Stimulated activated CD8-positive, alpha-beta memory T cell treated with anti-CD3 and anti-CD28 coated beads, Interleukin-12 subunit alpha, Interleukin-12 subunit beta, amount 100 ng/mL, for 24 hours (primary cell): ENCODE results near the gene IQCE.
"Not testable (repeated sequence)": the region's sequence is repeated elsewhere in the genome, so short reads cannot be mapped to it uniquely, and the experiment has no call there.

Experiments used
- DNase-seq: peaks from one replicate; pipeline ENCODE4 v3.0.0-alpha.2; 2020; ENCODE audit errors: extremely low read depth

The IQCE gene

GRCh38 chr7:2532199-2532772 is 26.5 kb upstream of the IQCE start:
- not testable (repeated sequence) for DNase-seq

DNA sequence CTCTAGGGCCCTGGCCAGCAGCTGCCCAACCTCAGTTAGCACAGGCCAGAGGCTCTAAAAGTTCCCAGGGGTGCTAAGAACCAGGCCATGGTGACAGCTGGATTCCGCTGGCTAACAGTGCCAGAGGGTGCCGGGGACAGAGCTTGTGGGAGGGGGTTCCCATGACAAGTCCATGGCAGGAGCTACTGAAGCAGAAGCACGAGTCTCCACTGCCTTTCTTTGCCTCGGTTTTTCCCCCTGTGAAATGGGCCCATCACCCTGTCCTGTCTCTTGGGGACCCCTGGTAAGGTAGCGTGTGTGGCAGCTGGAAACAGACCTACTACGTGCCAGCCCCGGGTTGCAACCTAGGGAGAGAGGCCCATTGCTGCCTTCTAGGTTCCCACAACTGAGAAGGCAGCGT is 26.0 kb upstream of the IQCE start:
- DNase-seq, result not testable (repeated sequence)

DNA sequence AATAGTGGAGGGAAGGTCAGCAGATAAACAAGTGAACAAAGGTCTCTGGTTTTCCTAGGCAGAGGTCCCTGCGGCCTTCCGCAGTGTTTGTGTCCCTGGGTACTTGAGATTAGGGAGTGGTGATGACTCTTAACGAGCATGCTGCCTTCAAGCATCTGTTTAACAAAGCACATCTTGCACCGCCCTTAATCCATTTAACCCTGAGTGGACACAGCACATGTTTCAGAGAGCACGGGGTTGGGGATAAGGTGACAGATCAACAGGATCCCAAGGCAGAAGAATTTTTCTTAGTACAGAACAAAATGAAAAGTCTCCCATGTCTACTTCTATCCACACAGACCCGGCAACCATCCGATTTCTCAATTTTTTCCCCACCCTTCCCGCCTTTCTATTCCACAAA is 25.2 kb upstream of the IQCE start:
- not testable (repeated sequence) for DNase-seq

- DNase-seq, result not testable (repeated sequence)
Observed at GRCh38 chr7:2534214-2534613, 24.6 kb upstream of the IQCE start.

DNA sequence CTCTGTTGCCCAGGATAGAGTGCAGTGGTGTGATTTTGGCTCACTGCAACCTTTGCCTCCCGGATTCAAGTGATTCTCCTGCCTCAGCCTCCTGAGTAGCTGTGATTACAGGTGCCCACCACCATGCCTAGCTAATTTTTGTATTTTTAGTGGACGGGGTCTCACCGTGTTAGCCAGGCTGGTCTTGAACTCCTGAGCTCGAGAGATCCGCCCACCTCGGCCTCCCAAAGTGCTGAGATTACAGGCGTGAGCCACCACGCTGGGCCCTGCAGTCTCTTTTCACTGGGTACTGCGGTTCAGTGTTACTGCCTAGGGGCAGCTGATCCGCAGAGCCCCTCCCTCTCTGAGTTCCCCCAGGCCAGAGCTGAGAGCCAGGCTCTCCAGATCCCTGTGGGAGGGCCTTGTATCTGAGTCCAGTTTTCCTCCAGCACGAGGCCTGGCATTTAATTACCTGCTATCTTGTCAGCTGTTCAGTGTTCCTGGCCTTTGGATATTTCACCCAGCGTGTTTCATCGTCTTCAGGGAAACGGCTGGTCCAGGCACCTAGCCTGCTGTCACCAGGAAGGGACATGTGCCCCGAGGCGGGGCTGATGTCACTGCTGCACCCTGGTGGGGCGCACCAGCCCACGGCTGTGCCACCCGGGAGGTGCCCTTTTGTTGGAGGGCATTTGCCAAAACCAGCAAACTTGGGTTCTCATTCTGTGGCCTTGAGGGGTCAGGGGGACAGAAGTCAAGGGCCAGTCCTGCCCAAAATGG is 22.7 kb upstream of the IQCE start:
- DNase-seq, result not testable (repeated sequence)

DNA sequence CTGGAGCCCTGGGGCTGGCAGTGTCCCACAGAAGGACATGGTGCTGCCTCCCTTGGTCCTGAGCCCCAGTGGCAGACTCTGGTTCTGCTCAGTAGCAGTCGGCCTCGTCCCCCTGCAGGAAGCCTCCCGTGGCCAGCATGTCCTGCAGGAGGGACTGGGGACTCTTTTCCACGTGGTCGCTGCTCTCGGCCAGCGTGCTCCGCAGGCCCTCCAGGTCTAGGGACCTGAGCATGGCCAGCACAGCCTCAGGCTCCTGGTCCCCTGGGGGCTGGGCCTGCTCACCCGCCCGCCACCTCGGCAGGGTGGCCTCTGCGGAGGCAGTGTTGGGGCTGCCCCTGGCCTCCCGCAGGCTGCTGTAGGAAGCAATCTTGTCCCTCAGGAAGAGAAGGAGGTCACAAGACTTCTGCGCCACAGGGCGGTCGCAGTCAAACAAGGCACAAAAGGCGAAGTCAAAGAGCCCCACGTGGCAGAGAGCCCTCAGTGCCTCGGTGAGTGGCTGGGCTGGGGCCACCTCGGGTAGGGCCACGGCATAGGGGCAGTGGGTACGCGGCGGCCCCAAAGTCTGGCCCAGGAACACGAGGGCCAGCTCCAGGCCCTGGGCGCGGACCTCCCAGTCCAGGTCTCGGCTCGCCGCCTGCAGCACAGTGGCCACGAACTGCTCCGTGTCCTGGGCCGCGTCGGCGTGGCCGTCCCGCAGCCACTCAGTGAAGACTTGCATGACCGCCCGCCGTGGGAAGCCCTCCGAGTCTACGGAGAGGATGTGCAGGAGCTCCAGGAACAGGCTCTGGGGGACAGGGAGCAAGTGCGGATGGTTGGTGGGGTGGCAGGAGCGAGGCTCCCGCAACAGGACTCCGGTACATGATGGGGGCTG is 20.6 kb upstream of the IQCE start:
- no peak for DNase-seq

GRCh38 chr7:2539031-2539911 is 19.5 kb upstream of the IQCE start:
- no peak for DNase-seq

GRCh38 chr7:2540133-2540532 is 18.6 kb upstream of the IQCE start:
- DNase-seq, result no peak

GRCh38 chr7:2540641-2541051 is 18.1 kb upstream of the IQCE start:
- DNase-seq, result no peak

DNA sequence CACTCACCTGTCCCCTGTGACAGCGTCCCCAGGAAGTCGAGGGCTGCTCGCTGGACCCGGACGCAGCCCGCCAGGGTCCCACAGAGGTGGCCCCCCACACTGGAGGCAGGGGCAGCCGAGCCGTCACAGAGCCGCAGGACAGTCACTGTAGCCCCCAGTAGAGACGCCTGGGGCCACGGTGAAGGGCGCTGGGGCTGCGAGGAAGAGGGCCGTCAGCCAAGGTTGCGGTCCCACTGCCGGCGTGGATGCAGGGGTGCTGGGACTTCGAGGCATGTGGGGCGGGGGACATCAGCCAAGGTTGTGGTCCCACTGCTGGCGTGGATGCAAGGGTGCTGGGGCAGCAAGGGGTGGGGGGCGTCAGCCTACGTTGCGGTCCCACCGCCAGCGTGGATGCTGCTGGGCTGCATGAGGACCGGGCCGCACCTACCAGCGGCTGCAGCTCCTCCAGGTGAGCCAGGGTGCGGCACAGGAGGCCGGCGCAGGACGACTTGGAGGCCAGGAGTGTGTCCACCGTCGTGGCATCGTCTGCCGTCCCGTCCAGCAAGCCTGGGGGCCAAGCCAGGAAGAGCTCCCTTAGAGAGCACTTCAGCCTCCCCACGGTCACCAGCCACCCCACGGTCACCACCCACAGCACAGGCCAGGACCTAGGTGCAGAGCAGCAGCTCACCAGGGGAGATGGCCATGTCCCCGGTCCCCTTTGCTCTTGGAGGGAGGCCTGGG is 17.3 kb upstream of the IQCE start:
- no peak for DNase-seq

- DNase-seq, result no peak
Observed at GRCh38 chr7:2542011-2542915, 16.5 kb upstream of the IQCE start.

DNA sequence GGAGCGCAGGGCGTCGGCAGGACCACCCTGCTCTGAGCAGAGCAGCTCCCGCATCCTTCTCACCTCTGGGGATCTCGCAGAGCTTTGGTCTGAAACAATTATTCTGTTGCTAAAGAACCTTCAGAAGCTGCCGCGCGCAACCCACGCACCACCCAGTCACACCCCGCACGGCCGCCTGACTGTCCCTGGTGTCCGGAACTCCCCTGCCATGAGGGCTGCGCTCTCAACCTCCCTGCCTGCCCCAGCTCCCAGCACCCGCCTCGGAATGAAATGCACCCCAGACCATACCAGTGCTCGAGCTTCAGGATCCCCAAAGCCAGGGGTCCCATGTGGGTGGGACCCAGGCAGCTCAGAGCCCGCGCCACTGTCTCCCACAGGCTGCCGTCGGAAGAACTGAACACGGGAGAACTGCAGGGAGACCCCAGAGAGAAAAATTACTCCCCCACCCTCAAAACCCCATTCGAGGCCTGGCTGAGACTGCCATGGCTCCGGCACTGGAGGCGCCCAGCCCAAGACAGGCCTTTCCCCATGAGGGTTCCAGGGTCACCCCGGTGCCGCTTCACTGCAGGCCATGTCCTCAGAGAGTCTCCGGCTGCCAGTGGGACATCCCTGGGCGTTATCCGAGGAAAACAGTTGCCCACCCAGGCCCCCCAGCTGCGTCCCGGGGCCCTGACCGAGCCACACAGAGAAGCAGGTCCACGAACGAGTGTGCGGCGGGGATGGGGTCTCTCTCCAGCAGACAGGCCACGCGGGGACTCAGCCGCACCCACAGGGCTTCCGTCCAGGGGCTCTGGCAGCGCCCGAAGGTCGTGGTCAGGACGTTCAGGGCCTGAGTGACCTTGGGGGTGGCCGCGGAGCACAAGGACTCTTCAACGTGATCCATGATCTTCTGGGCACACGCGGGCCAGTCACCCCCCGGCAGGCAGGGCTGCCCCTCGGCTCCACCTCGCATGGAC is 15.6 kb upstream of the IQCE start:
- DNase-seq, result no peak

DNA sequence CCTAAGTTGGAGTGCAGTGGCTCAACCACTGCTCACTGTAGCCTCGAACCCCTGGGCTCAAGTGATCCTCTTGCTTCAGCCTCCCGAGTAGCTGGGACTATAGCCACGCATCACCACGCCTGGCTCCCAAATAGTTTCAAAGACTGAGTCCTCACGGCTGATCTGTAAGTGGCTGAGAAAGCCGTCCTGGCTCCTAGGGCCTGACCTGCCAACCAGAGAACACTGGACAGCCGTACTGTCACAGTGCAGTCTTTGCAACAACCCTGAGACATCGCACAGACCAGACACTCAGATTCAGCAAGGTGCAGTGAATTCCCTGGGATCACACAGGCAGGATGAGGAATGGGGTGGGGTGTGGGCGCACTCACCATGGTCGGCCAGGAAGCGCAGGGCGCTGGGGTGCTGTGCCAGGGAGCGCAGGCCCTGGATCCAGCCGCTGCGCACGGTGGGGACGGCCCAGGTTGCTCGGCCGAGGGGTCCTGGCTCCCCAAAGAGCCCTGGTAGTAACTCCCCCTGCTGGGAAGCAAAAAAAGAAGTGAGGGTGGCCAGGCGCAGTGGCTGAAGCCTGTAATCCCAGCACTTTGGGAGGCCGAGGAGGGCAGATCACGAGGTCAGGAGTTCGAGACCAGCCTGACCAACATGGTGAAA is 14.1 kb upstream of the IQCE start:
- DNase-seq, result no peak

- no peak for DNase-seq
Observed at GRCh38 chr7:2545746-2546425, 12.9 kb upstream of the IQCE start.

DNA sequence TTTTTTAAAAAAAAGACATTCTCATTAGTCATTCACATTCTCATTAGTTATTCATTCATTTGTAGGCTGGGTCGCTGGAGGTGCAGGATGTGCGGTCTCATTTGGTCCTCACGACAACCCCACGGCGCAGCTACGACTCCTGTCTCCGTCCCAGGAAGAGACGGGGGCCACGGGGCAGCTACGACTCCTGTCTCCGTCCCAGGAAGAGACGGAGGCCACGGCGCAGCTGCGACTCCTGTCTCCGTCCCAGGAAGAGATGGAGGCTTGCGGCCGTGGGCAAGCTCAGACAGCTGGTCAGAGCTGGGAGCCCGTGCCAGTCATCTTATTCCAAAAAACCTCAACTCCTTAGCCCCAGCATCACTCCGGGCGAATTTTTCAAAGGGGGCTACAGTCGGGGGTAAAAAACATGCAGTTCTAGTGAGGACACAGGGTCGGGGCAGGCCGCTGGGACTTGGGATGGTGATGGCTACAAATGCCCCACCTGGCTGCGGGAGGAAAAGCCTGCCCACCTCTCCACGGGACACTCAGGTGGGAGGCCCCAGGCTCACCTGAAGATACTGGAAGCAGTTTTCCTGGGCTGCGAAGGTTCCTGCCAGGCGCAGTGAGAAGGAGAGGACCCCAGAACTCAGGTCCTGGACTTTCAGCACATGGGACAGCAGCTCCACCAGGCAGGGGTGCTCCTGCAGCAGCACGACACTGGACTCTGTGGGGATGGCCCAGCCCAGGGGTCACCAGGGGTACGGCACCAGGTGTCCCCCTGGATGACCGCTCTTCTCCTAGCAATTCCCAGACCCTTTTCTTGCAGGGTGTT is 11.8 kb upstream of the IQCE start:
- DNase-seq, result no peak

- DNase-seq, result no peak
Observed at GRCh38 chr7:2551418-2551817, 7.4 kb upstream of the IQCE start.

DNA sequence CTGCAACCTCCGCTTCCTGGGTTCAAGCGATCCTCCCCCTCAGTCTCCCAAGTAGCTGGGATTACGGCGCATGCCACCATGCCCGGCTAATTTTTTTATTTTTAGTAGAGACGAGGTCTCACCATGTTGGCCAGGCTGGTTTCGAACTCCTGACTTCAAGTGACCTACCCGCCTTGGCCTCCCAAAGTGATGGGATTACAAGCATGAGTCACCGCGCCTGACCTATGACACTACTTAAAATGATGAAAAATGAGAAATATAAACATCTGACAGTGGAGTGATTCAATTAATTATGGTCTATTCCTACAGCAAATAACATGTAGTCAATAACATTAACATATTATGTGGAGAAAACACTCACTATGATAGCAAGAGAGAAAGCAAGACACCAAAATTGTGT is 5.7 kb upstream of the IQCE start:
- no peak for DNase-seq
